Pancreas (tissue), 10 donors: ENCODE measurements around the gene ERVK3-1. TPM values are rescaled to one million over a fixed set of nuclear protein-coding genes. Genes with fewer than 3 reads are reported as not detected.

ENCODE experiments used
- ATAC-seq, 4 donors: fragments of 200-7000 bp; cut with Tn5 transposase; one replicate each; pipeline versions ENCODE4 v1.8.0 to v1.9.1; 2020; ENCODE audit warnings: mild to moderate bottlenecking in 4 of 4, moderate library complexity in 4 of 4
- DNase-seq, 6 donors: peaks; one replicate each; pipeline ENCODE4 v3.0.0-alpha.2; 2020
- FAIRE-seq: peaks from 2 replicates; lab custom pipeline; 2012; peaks lifted over from hg19 to GRCh38; lab: Jason Lieb, UNC
- H3K27ac ChIP-seq, 4 donors: fragments of 200-600 bp; sonication (generic); 1 replicate in 3 of 4; 2 replicates in 1 of 4; pipeline versions ENCODE4 v1.5.0 to v1.8.0; 2020
- H3K27me3 ChIP-seq, 4 donors: fragments of 200-600 bp; one replicate each; pipeline ENCODE4 v1.8.0; 2021
- H3K36me3 ChIP-seq, 3 donors: fragments of 200-600 bp; sonication (generic) in 1 of 3; one replicate each; pipeline versions ENCODE4 v1.5.0 to v1.8.0; 2020 to 2021
- H3K4me1 ChIP-seq, 3 donors: fragments of 200-600 bp; one replicate each; pipeline ENCODE4 v1.8.0; 2021
- H3K4me3 ChIP-seq, 4 donors: fragments of 200-600 bp; sonication (generic) in 2 of 4; one replicate each; pipeline versions ENCODE4 v1.5.0 to v1.8.0; 2020 to 2021
- H3K9me3 ChIP-seq, 4 donors: fragments of 200-600 bp; one replicate each; pipeline ENCODE4 v1.8.0; 2021
- CTCF ChIP-seq, 4 donors: fragments of 200-600 bp; sonication (generic) in 3 of 4; IDR thresholded peaks; one replicate each; pipeline versions ENCODE4 v1.5.0 to v1.8.0; 2021; ENCODE audit warnings: antibody characterized with exemption in 4 of 4
- WGBS, 2 donors: extraction: QIAGEN DNeasy Blood & Tissue Kit; methylation state at CpG; one replicate each; pipeline ENCODE4 v1.1.7; 2013; 5-methylcytosine and 5-hydroxymethylcytosine counted together
- intact Hi-C, 3 donors: fragments of 100-400 bp; cut with DNase I; formaldehyde crosslinking; loops; one replicate each; pipeline versions ENCODE4 v1.11.1 to v1.14.2; 2022
- polyA plus RNA-seq, 2 donors: library from polyadenylated mRNA; stranded (reverse); fragments of 200-250 nt; gene quantifications; one replicate each; pipeline ENCODE4 v1.2.3, GENCODE V29; 2013
- total RNA-seq, 6 donors: library from RNA; stranded (reverse); fragmentation: NEBNext Ultra II Directional in 4 of 6; extraction: Animal tissue kit (Norgen Biotek cat#: 25700) in 4 of 6; gene quantifications; one replicate each; pipeline versions ENCODE4 v1.2.1 to v1.2.4, GENCODE V29; 2021 to 2023
- donor health status: healthy with polysubstance abuse.
- donor health status: DM: no; HTN: no; CAD: no; lungs with moderate emphysema.
- donor health status: DM: no; HTN: no; CAD: no.
- donor health status: control.
- donor health status: control.
- donor health status: Bipolar disorder and iron deficiency.
- donor health status: DM: yes; HTN: yes; CAD: no.
- donor health status: DM: no; HTN: no; CAD: no.
- donor health status: DM: no; HTN: no; CAD: no.
- donor health status: DM: yes; HTN: yes; CAD: no.

ERVK3-1 gene
- total and polyA plus RNA-seq, 8 donors: 8.6 to 41.6 (median 15.6) TPM

- no peak for TF ChIP-seq CTCF (IDR thresholded peaks at IDR 0.05)
- 70 to 83% methylated on average over 4 of the region's 4 CpGs for WGBS, 2 donors
- intact Hi-C loops: no loop called here
- DNase-seq: no peak
- ATAC-seq: no peak
- Histone ChIP-seq H3K27ac (no peak overlapping the region), H3K36me3 (no peaks in the 10 kb centered on the region), H3K9me3 (no peaks in the 10 kb centered on the region), H3K4me3 (peak overlapping the region in 1 of 4 donors; percentile 97), H3K4me1 (peaks cover 0 to 10% (median 6%) of the 10 kb centered on the region in 3 donors), H3K27me3 (no peaks in the 10 kb centered on the region)
- no peak for FAIRE-seq
Measured at GRCh38 chr19:58279925-58280316, 25.3 kb upstream of the ERVK3-1 start.

- DNase-seq: no peak
- TF ChIP-seq CTCF (IDR thresholded peaks at IDR 0.05): no peak
- intact Hi-C loops: no loop called here
- Histone ChIP-seq H3K27ac (no peak overlapping the region), H3K9me3 (no peaks in the 10 kb centered on the region), H3K4me1 (peaks cover 0 to 10% (median 6%) of the 10 kb centered on the region in 3 donors), H3K27me3 (no peaks in the 10 kb centered on the region), H3K4me3 (no peak overlapping the region), H3K36me3 (peaks cover 7 to 30% (median 9%) of the 10 kb centered on the region in 3 donors)
- no peak for FAIRE-seq
- WGBS, 2 donors: 93 to 95% methylated on average over 7 of the region's 7 CpGs
- ATAC-seq: no peak
Measured at GRCh38 chr19:58284199-58284598, 21.0 kb upstream of the ERVK3-1 start.

- no peaks in the 10 kb centered on the region for H3K4me1 ChIP-seq
- intact Hi-C loops: no loop called here
- H3K4me3 ChIP-seq: no peak overlapping the region
- no peak overlapping the region for H3K27ac ChIP-seq
- FAIRE-seq: no peak
- 94% methylated on average over 7 of the region's 7 CpGs for WGBS, 2 donors
- H3K9me3 ChIP-seq: no peaks in the 10 kb centered on the region
- no peaks in the 10 kb centered on the region for H3K27me3 ChIP-seq
- peaks cover 0 to 42% (median 8%) of the 10 kb centered on the region in 3 donors for H3K36me3 ChIP-seq
- no peak for DNase-seq
- no peak for ATAC-seq
- no peak for TF ChIP-seq CTCF (IDR thresholded peaks at IDR 0.05)
Measured at GRCh38 chr19:58291943-58292342, 13.2 kb upstream of the ERVK3-1 start.

- Histone ChIP-seq H3K27ac (no peak overlapping the region), H3K36me3 (peaks cover 0 to 26% (median 8%) of the 10 kb centered on the region in 3 donors), H3K9me3 (no peaks in the 10 kb centered on the region), H3K27me3 (no peaks in the 10 kb centered on the region), H3K4me1 (no peaks in the 10 kb centered on the region), H3K4me3 (no peak overlapping the region)
- no peak for TF ChIP-seq CTCF (IDR thresholded peaks at IDR 0.05)
- no peak for FAIRE-seq
- intact Hi-C loops: no loop called here
- no peak for DNase-seq
- 98 to 99% methylated on average over 22 of the region's 22 CpGs for WGBS, 2 donors
- no peak for ATAC-seq
Measured at GRCh38 chr19:58294743-58295374, 10.3 kb upstream of the ERVK3-1 start.

GRCh38 chr19:58296104-58296503 is 9.1 kb upstream of the ERVK3-1 start:
- Histone ChIP-seq H3K4me1 (no peaks in the 10 kb centered on the region), H3K27me3 (no peaks in the 10 kb centered on the region), H3K9me3 (no peaks in the 10 kb centered on the region), H3K4me3 (no peak overlapping the region), H3K36me3 (peaks cover 0 to 18% (median 8%) of the 10 kb centered on the region in 3 donors), H3K27ac (no peak overlapping the region)
- intact Hi-C loops: no loop called here
- no peak for ATAC-seq
- no peak for DNase-seq
- no peak for TF ChIP-seq CTCF (IDR thresholded peaks at IDR 0.05)
- FAIRE-seq: no peak
- 96 to 98% methylated on average over 7 of the region's 7 CpGs for WGBS, 2 donors
